A673 (cell line): ENCODE results near the gene CEND1. TPM values are rescaled to one million over a fixed set of nuclear protein-coding genes. Genes with fewer than 3 reads are reported as not detected.
A peak's percentile ranks its signal among the peaks of the same experiment; 100 is the strongest.

Experiments used
- BruUV-seq: library from RNA; stranded (reverse); fragments of 400-500 nt; replicated peaks from 2 replicates; lab custom pipeline; 2021; lab: Mats Ljungman, UMichigan
- CTCF ChIA-PET: fragments of 300-600 bp; sonication (Branson Sonifier 250); formaldehyde crosslinking; loops from one replicate; lab custom pipeline; 2022; ENCODE audit warnings: antibody characterized with exemption; lab: Charles Lee
- POLR2A ChIA-PET: fragments of 300-600 bp; sonication (Branson Sonifier 250); formaldehyde crosslinking; loops from one replicate; lab custom pipeline; 2022; ENCODE audit warnings: antibody characterized with exemption; ENCODE audit not compliant: low non-redundant PET; lab: Charles Lee
- DNase-seq: peaks from one replicate; pipeline ENCODE4 v3.0.0-alpha.2; 2015; ENCODE audit warnings: low spot score
- H3K27ac ChIP-seq: fragments of 200-600 bp; sonication (generic); 2 replicates; pipeline ENCODE4 v1.5.1; 2016; ENCODE audit warnings: mixed run types, low read depth, mild to moderate bottlenecking, mixed read lengths, antibody characterized with exemption, low read length; ENCODE audit not compliant: poor library complexity, severe bottlenecking
- H3K27me3 ChIP-seq: fragments of 200-600 bp; sonication (generic); replicated peaks from 2 replicates; pipeline ENCODE4 v1.6.1; 2017; ENCODE audit warnings: mixed run types, low read depth, mild to moderate bottlenecking, mixed read lengths, antibody characterized with exemption, low read length; ENCODE audit not compliant: insufficient read depth, poor library complexity
- H3K36me3 ChIP-seq: fragments of 200-600 bp; sonication (generic); 2 replicates; pipeline ENCODE4 v1.6.1; 2016; ENCODE audit warnings: mixed run types, mild to moderate bottlenecking, mixed read lengths, antibody characterized with exemption, low read length; ENCODE audit not compliant: insufficient read depth, poor library complexity, severe bottlenecking
- H3K4me1 ChIP-seq: fragments of 200-600 bp; sonication (generic); 2 replicates; pipeline ENCODE4 v1.6.1; 2017; ENCODE audit warnings: mixed run types, mild to moderate bottlenecking, mixed read lengths, antibody characterized with exemption, low read length; ENCODE audit not compliant: insufficient read depth, poor library complexity, severe bottlenecking
- H3K4me3 ChIP-seq: fragments of 200-600 bp; sonication (generic); 2 replicates; pipeline ENCODE4 v1.5.1; 2016; ENCODE audit warnings: low read depth, mixed run types, mild to moderate bottlenecking, mixed read lengths, low read length; ENCODE audit not compliant: poor library complexity, severe bottlenecking
- H3K9me3 ChIP-seq: fragments of 200-600 bp; sonication (generic); 2 replicates; pipeline ENCODE4 v1.6.1; 2016; ENCODE audit warnings: mixed run types, low read depth, mild to moderate bottlenecking, mixed read lengths, antibody characterized with exemption, low read length; ENCODE audit not compliant: poor library complexity, severe bottlenecking
- CTCF ChIP-seq: fragments of 300-800, 200-600 bp; sonication (generic); conservative IDR thresholded peaks from 2 replicates; pipeline ENCODE4 v1.5.1; 2017; ENCODE audit warnings: low read depth, mild to moderate bottlenecking, antibody characterized with exemption, low read length, moderate library complexity, mixed read lengths
- EZH2 ChIP-seq: fragments of 200-600 bp; sonication (generic); IDR thresholded peaks from 2 replicates; pipeline ENCODE4 v1.6.1; 2017; ENCODE audit warnings: borderline replicate concordance, low read depth, mild to moderate bottlenecking, mixed read lengths, antibody characterized with exemption, low read length; ENCODE audit not compliant: poor library complexity, severe bottlenecking
- intact Hi-C: fragments of 100-400 bp; cut with micrococcal nuclease; formaldehyde crosslinking; loops from one replicate; pipeline ENCODE4 v1.10.0; 2022; ENCODE audit not compliant: unreplicated experiment
- total RNA-seq: library from RNA; stranded (reverse); gene quantifications from 2 replicates; pipeline ENCODE4 v1.2.3, GENCODE V29; 2021

Gene CEND1
- total RNA-seq, 1 experiment from 2014 or later: 0.52 TPM

- Histone ChIP-seq H3K27me3 (no peaks in the 10 kb centered on the region), H3K27ac (no peak overlapping the region), H3K4me3 (no peak overlapping the region), H3K36me3 (no peaks in the 10 kb centered on the region), H3K9me3 (no peaks in the 10 kb centered on the region), H3K4me1 (no peaks in the 10 kb centered on the region)
- no peak for DNase-seq
- intact Hi-C loops: no loop called here
- TF ChIP-seq CTCF (no peak), EZH2 (no peak)
- no TSS peak for BruUV-seq
- CTCF ChIA-PET: no interaction called here
- POLR2A ChIA-PET: no interaction called here
Observed at GRCh38 chr11:749731-750130, 40.2 kb downstream of the CEND1 start.

GRCh38 chr11:748007-748359 lies 41.9 kb downstream of the CEND1 start:
- ChIA-PET POLR2A (no interaction called here), CTCF (interaction anchor here (0.6 kb wide), 1 partner anchor 121 kb away, joined by 4 read pairs; no protein-coding TSS in a partner anchor)
- Histone ChIP-seq H3K4me3 (peak overlapping the region; percentile 95), H3K27me3 (no peaks in the 10 kb centered on the region), H3K4me1 (no peaks in the 10 kb centered on the region), H3K27ac (peak overlapping the region; percentile 90), H3K36me3 (no peaks in the 10 kb centered on the region), H3K9me3 (no peaks in the 10 kb centered on the region)
- no peak for DNase-seq
- intact Hi-C loops: no loop called here
- TF ChIP-seq CTCF (no peak), EZH2 (no peak)
- BruUV-seq: no TSS peak

DNA sequence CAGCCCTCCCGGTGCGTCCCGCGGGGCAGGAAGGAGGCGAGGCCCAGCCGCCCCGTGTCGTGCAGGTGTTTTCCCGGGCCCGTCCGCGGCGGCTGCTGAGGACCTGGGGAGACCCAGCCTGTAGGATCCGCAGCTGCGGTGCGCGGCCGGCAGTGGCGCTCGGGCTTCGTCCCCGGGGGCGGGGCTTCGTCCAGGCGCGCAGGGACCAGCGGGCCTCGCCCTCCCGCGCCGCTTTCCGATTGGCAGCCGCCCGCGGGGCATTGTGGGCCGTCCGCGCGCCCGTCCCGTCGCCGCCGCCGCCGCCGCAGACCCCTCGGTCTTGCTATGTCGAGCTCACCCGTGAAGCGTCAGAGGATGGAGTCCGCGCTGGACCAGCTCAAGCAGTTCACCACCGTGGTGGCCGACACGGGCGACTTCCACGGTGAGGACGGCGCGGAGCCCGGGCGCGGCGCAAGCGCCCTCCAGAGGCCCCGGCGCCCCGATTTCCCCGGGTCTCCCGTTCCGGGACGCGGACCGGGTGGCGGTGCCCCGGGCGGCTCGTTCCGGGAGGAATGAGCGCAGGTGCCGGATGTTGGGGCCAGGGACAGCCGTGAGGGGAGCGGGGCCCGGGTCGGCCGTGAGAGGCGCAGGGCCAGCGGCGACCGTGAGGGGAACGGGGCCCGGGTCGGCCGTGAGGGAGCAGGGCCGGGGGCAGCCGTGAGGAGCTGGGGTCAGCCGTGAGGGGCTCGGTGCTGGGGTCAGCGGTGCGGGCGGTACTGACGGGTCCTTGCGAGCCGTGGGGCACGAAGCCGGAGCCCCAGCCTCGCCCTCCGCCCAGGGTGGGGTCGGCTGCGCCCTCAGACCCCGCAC lies 42.5 kb downstream of the CEND1 start, which contains the start of gene TALDO1:
Gene TALDO1 (plus strand): TSS at position 307 of the 849 bp plus-strand sequence. CDS start 18 bp downstream, at position 325.
- no peak for TF ChIP-seq EZH2
- Histone ChIP-seq H3K36me3 (no peaks in the 10 kb centered on the region), H3K4me3 (peak within 1 kb of the TSS; percentile 95), H3K4me1 (no peaks in the 10 kb centered on the region), H3K27ac (peak within 1 kb of the TSS; percentile 90), H3K9me3 (no peaks in the 10 kb centered on the region), H3K27me3 (no peaks in the 10 kb centered on the region)
- CTCF ChIA-PET: interaction anchor here (0.5 to 0.7 kb wide), 3 partner anchors 9 to 121 kb away, joined by 3 to 4 read pairs (median 3); no protein-coding TSS in a partner anchor
- BruUV-seq: no TSS peak
- POLR2A ChIA-PET: no interaction called here
- intact Hi-C loops: no loop called here
- DNase-seq: peak; percentile 93
